ENCODE results near the gene ADAMTS1. TPM values are rescaled to one million over a fixed set of nuclear protein-coding genes. Genes with fewer than 3 reads are reported as not detected.

ADAMTS1 gene
- total RNA-seq, 1 donor, result 243 TPM

DNA sequence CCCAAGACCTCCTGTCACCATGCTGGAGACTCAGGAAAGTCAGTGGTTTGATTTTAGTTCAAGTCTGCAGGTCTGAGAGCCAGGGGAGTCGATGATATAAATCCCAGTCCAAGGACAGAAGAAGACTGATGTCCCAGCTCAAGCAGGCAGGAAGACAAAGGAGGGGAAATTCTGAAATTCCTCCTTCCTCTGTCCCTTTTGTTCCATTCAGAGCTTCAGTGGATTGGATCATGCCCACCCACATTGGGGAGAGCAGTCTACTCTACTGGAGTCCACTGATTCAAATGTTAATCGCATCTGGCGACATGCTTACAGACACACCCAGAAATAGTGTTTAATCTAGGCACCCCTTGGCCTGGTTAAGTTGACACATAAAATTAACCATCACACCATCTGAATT is 7.2 kb upstream of the ADAMTS1 start:
- Histone ChIP-seq H3K4me3 (ENCODE audit: insufficient read depth, low read length) (no peak overlapping the region), H4K20me1 (ENCODE audit: insufficient read depth, low read length) (no peaks in the 10 kb centered on the region), H3K27me3 (ENCODE audit: insufficient read depth, low read length) (no peaks in the 10 kb centered on the region), H2AFZ (ENCODE audit: low read length) (no peak overlapping the region), H3K4me1 (ENCODE audit: insufficient read depth, low read length) (no peaks in the 10 kb centered on the region), H3K79me2 (ENCODE audit: insufficient read depth, low read length) (no peaks in the 10 kb centered on the region), H3K4me2 (ENCODE audit: insufficient read depth, low read length) (no peak overlapping the region), H3K36me3 (ENCODE audit: insufficient read depth, low read length) (no peaks in the 10 kb centered on the region), H3K27ac (ENCODE audit: low read depth, low read length) (no peak overlapping the region), H3K9me3 (ENCODE audit: low read depth, low read length) (no peaks in the 10 kb centered on the region)
- TF ChIP-seq, protein P1, sequence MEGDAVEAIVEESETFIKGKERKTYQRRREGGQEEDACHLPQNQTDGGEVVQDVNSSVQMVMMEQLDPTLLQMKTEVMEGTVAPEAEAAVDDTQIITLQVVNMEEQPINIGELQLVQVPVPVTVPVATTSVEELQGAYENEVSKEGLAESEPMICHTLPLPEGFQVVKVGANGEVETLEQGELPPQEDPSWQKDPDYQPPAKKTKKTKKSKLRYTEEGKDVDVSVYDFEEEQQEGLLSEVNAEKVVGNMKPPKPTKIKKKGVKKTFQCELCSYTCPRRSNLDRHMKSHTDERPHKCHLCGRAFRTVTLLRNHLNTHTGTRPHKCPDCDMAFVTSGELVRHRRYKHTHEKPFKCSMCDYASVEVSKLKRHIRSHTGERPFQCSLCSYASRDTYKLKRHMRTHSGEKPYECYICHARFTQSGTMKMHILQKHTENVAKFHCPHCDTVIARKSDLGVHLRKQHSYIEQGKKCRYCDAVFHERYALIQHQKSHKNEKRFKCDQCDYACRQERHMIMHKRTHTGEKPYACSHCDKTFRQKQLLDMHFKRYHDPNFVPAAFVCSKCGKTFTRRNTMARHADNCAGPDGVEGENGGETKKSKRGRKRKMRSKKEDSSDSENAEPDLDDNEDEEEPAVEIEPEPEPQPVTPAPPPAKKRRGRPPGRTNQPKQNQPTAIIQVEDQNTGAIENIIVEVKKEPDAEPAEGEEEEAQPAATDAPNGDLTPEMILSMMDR (IDR thresholded peaks at IDR 0.05; ENCODE audit: extremely low read depth, low read depth, low read length), result no peak
- DNase-seq (ENCODE audit: insufficient read length, low spot score, missing footprints), result no peak

DNA sequence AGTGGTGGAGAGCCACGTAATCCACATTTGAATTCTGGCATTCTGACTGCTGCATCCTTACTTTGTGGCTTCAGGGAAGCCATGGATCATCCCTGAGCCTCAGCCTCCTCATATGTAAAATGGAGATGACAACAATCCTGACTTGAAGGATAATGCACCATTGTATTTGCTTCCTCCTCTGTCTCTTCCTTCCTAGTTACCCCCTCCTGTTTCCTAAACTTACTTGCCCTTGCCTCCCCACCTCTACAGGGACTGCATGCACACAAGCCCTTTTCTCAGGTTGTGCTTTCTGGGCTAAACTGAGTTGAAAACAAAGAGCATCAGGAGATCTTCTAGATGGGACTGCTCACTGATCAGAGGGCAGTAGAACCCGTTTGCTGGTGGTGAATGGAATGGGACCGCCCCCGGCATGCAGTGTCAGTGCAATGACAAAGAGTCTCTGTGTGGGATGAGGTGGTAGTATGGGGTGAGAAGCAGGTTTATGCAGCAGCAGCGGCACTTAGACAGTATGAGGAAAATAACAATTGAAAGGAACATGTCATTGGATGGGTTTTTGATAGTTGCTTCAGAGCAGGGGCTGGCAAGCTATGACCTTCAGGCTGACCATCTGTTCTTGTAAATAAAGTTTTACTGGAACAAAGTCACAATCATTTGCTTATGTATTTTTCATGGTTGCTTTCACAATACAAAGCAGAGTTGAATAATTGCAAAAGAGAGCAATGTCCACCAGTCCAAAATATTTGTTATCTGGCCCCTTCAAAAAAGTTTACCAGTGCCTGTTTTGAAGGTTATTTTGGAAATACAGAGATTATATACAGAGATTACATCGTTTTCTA is 6.1 kb upstream of the ADAMTS1 start:
- no peak for DNase-seq (ENCODE audit: insufficient read length, low spot score, missing footprints)
- peak overlapping the region; percentile 51 for H2AFZ ChIP-seq (ENCODE audit: low read length)

DNA sequence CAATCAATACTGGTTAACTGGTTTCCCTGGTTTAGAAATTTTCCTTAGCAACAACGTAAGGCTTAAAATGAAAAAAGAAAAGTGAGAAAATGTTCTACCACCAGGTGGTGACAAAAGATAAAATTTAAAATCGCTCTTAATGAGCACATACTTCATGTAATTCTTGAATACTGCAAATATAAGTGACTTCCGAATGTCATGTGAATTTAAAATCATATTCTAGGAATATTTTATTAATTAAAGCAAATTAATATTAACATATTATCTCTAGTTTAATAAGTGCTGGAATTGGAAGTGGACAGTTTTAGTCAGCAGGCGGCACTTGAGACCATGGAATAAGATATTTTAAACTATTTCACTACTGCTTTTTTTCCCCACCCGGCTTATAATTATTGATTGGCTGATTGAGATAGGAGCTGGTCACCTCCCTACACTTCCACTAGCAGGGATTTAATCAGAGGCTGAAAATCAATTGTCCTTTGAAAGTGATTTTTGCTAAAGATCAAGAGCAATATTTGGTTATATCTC is 5.0 kb upstream of the ADAMTS1 start:
- peak overlapping the region; percentile 58 for H3K27ac ChIP-seq (ENCODE audit: low read depth, low read length)
- no peaks in the 10 kb centered on the region for H3K9me3 ChIP-seq (ENCODE audit: low read depth, low read length)
- no peaks in the 10 kb centered on the region for H3K36me3 ChIP-seq (ENCODE audit: insufficient read depth, low read length)
- H3K4me3 ChIP-seq (ENCODE audit: insufficient read depth, low read length), result no peak overlapping the region
- peak overlapping the region; percentile 68 for H3K4me2 ChIP-seq (ENCODE audit: insufficient read depth, low read length)
- TF ChIP-seq, protein P1 (IDR thresholded peaks at IDR 0.05; ENCODE audit: extremely low read depth, low read depth, low read length), result peak; percentile 69
- no peaks in the 10 kb centered on the region for H4K20me1 ChIP-seq (ENCODE audit: insufficient read depth, low read length)
- H3K27me3 ChIP-seq (ENCODE audit: insufficient read depth, low read length), result no peaks in the 10 kb centered on the region
- peaks cover 3% of the 10 kb centered on the region for H3K79me2 ChIP-seq (ENCODE audit: insufficient read depth, low read length)
- H3K4me1 ChIP-seq (ENCODE audit: insufficient read depth, low read length), result peaks cover 7% of the 10 kb centered on the region
- DNase-seq (ENCODE audit: insufficient read length, low spot score, missing footprints), result peak; percentile 49
- no peak overlapping the region for H2AFZ ChIP-seq (ENCODE audit: low read length)

More for the DNA sequence above, 6.1 kb upstream of the ADAMTS1 start:
- H4K20me1 ChIP-seq (ENCODE audit: insufficient read depth, low read length), result no peaks in the 10 kb centered on the region
- no peaks in the 10 kb centered on the region for H3K27me3 ChIP-seq (ENCODE audit: insufficient read depth, low read length)
- no peak overlapping the region for H3K4me2 ChIP-seq (ENCODE audit: insufficient read depth, low read length)
- no peak overlapping the region for H3K27ac ChIP-seq (ENCODE audit: low read depth, low read length)
- H3K9me3 ChIP-seq (ENCODE audit: low read depth, low read length), result no peaks in the 10 kb centered on the region
- TF ChIP-seq, protein P1 (IDR thresholded peaks at IDR 0.05; ENCODE audit: extremely low read depth, low read depth, low read length), result no peak
- H3K4me1 ChIP-seq (ENCODE audit: insufficient read depth, low read length), result peaks cover 7% of the 10 kb centered on the region
- H3K4me3 ChIP-seq (ENCODE audit: insufficient read depth, low read length), result no peak overlapping the region
- H3K79me2 ChIP-seq (ENCODE audit: insufficient read depth, low read length), result no peaks in the 10 kb centered on the region
- no peaks in the 10 kb centered on the region for H3K36me3 ChIP-seq (ENCODE audit: insufficient read depth, low read length)

DNA sequence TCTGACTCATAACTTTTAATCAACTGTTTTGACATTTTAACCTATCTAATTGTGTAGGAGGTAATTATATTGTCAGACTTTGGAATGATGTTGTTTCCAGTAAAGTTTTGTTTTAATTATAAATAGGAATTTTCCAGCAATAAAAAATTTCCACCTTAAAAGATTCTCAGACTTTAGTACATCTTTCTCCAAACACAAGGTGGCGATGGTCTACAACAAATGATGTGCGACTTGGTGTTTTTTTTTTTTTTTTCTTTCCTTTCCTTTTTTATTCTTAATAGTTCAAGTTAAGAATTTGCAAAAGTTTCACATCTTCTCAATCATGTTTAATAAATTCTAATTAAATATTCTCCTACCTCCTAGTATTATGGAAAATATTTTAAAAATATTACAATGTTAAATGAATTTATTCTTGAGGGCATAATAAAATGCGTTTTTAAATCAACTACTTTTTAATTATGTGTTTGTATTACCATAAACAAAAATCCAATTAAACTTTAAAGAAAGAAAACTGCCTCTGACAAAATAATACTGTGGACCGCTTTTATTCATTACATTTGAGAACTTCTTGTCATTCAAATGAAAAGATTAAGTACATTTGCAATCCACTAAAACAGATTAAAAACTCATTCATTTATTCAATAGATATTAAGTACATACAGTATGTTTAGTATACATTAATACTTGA is 4.4 kb upstream of the ADAMTS1 start:
- Histone ChIP-seq H3K27ac (ENCODE audit: low read depth, low read length) (peak overlapping the region; percentile 58), H2AFZ (ENCODE audit: low read length) (no peak overlapping the region), H3K36me3 (ENCODE audit: insufficient read depth, low read length) (no peaks in the 10 kb centered on the region), H3K4me2 (ENCODE audit: insufficient read depth, low read length) (peak overlapping the region; percentile 68), H3K4me3 (ENCODE audit: insufficient read depth, low read length) (no peak overlapping the region), H3K79me2 (ENCODE audit: insufficient read depth, low read length) (peaks cover 8% of the 10 kb centered on the region), H4K20me1 (ENCODE audit: insufficient read depth, low read length) (peaks cover 5% of the 10 kb centered on the region), H3K9me3 (ENCODE audit: low read depth, low read length) (no peaks in the 10 kb centered on the region), H3K4me1 (ENCODE audit: insufficient read depth, low read length) (peaks cover 7% of the 10 kb centered on the region), H3K27me3 (ENCODE audit: insufficient read depth, low read length) (no peaks in the 10 kb centered on the region)
- TF ChIP-seq, protein P1 (IDR thresholded peaks at IDR 0.05; ENCODE audit: extremely low read depth, low read depth, low read length), result peak; percentile 60
- DNase-seq (ENCODE audit: insufficient read length, low spot score, missing footprints), result no peak
